ENCODE data around the gene RPLP1. TPM values are rescaled to one million over a fixed set of nuclear protein-coding genes. Genes with fewer than 3 reads are reported as not detected.

RPLP1 gene
- total and polyA plus RNA-seq, 2 of the 8 experiments (the other 6 are each of a cell fraction or from before 2014, with no cell fraction given): 2,089 to 4,387 TPM

- TF ChIP-seq GTF2F1 (IDR thresholded peaks at IDR 0.05; ENCODE audit: borderline replicate concordance, low read depth, low read length): no peak
- TF ChIP-seq FOSL1 (IDR thresholded peaks at IDR 0.05; ENCODE audit: insufficient read depth, low read depth, low read length): no peak
- TF ChIP-seq TEAD4 (IDR thresholded peaks at IDR 0.05; ENCODE audit: low read depth, low read length): no peak
- TF ChIP-seq RAD21 (IDR thresholded peaks at IDR 0.05 in 1 of 2, conservative IDR thresholded peaks at IDR 0.05 in 1 of 2; ENCODE audit: low read depth in 2 of 2, low read length in 2 of 2): no peak
- no peak for TF ChIP-seq KDM4A (IDR thresholded peaks at IDR 0.05; ENCODE audit: low read depth, low read length, severe bottlenecking)
- TF ChIP-seq SRF (IDR thresholded peaks at IDR 0.05; ENCODE audit: low read depth, low read length): no peak
Measured at GRCh38 chr15:69499521-69500211, 47.0 kb downstream of the RPLP1 start (continued).

Measured in H1 (cell line).